H1 (cell line): ENCODE data around the gene PTGES2. TPM values are rescaled to one million over a fixed set of nuclear protein-coding genes. Genes with fewer than 3 reads are reported as not detected.

Source experiments
- CTCF ChIA-PET: fragments of 300-600 bp; sonication (Branson Sonifier 250); formaldehyde crosslinking; loops from one replicate; lab custom pipeline; 2021; ENCODE audit not compliant: partially characterized antibody; lab: Charles Lee
- POLR2A ChIA-PET: fragments of 300-600 bp; sonication (Branson Sonifier 250); formaldehyde crosslinking; loops from one replicate; lab custom pipeline; 2021; ENCODE audit warnings: inconsistent platforms; ENCODE audit not compliant: partially characterized antibody; lab: Charles Lee
- DNase-seq, 2 experiments: peaks; one replicate each; pipeline versions ENCODE4 v3.0.0 to v3.0.0-alpha.2; 2010 to 2022; ENCODE audit warnings: low spot score in 2 of 2, low read depth in 1 of 2, mixed read lengths in 1 of 2
- FAIRE-seq: peaks from 2 replicates; lab custom pipeline; 2011; peaks lifted over from hg19 to GRCh38; lab: Jason Lieb, UNC
- H2AFZ ChIP-seq: 2 replicates; pipeline ENCODE4 v1.8.1; 2012; ENCODE audit warnings: low read length, inconsistent platforms
- H2AK5ac ChIP-seq: 2 replicates; pipeline ENCODE4 v1.6.1; 2013; ENCODE audit warnings: low read depth, low read length
- H2BK120ac ChIP-seq: replicated peaks from 2 replicates; pipeline ENCODE3; 2013; ENCODE audit warnings: low read depth, low read length, inconsistent platforms
- H2BK12ac ChIP-seq: 2 replicates; pipeline ENCODE4 v1.6.1; 2013; ENCODE audit warnings: low read depth, low read length
- H2BK15ac ChIP-seq: 2 replicates; pipeline ENCODE4 v1.6.1; 2013; ENCODE audit warnings: low read length
- H2BK20ac ChIP-seq: 2 replicates; pipeline ENCODE4 v1.6.1; 2013; ENCODE audit warnings: low read length
- H2BK5ac ChIP-seq: 2 replicates; pipeline ENCODE4 v1.6.1; 2013; ENCODE audit warnings: low read depth, low read length
- H3K14ac ChIP-seq: 2 replicates; pipeline ENCODE4 v1.6.1; 2013; ENCODE audit warnings: inconsistent platforms; ENCODE audit not compliant: insufficient read length
- H3K18ac ChIP-seq: 2 replicates; pipeline ENCODE4 v1.6.1; 2013; ENCODE audit warnings: low read length; ENCODE audit errors: extremely low read depth
- H3K23ac ChIP-seq: 2 replicates; pipeline ENCODE4 v1.6.1; 2013; ENCODE audit warnings: inconsistent platforms; ENCODE audit not compliant: insufficient read length
- H3K23me2 ChIP-seq: 2 replicates; pipeline ENCODE4 v1.6.1; 2013; ENCODE audit warnings: low read depth, low read length
- H3K27ac ChIP-seq: 2 replicates; pipeline ENCODE4 v1.6.1; 2011; ENCODE audit warnings: low read depth, low read length, inconsistent platforms
- H3K27me3 ChIP-seq, 4 experiments: replicated peaks in 1 of 4; 1 replicate in 1 of 4; 2 replicates in 3 of 4; pipeline versions ENCODE4 v1.6.1 to v1.8.1; 2011 to 2013; ENCODE audit warnings: low read length in 3 of 4, mild to moderate bottlenecking in 3 of 4, inconsistent platforms in 2 of 4, mixed read lengths in 2 of 4, moderate library complexity in 1 of 4; ENCODE audit not compliant: control insufficient read depth in 3 of 4, insufficient read depth in 3 of 4; ENCODE audit errors: extremely low read depth in 1 of 4
- H3K36me3 ChIP-seq, 4 experiments: 2 replicates each; pipeline versions ENCODE4 v1.6.1 to v1.8.1; 2011 to 2013; ENCODE audit warnings: mild to moderate bottlenecking in 4 of 4, low read length in 3 of 4, moderate library complexity in 2 of 4, control low read depth in 1 of 4, inconsistent platforms in 1 of 4; ENCODE audit not compliant: insufficient read depth in 4 of 4, control insufficient read depth in 2 of 4
- H3K4ac ChIP-seq: replicated peaks from 2 replicates; pipeline ENCODE3; 2013; ENCODE audit warnings: low read length, low read depth, mixed read lengths, inconsistent platforms; ENCODE audit not compliant: insufficient read length
- H3K4me1 ChIP-seq, 4 experiments: replicated peaks in 1 of 4; 1 replicate in 1 of 4; 2 replicates in 3 of 4; pipeline versions ENCODE4 v1.6.1 to v1.8.1; 2011 to 2013; ENCODE audit warnings: low read length in 3 of 4, inconsistent platforms in 2 of 4, mixed read lengths in 1 of 4; ENCODE audit not compliant: insufficient read depth in 4 of 4, control insufficient read depth in 3 of 4
- H3K4me2 ChIP-seq, 2 experiments: 2 replicates each; pipeline versions ENCODE4 v1.6.1 to v1.8.1; 2011 to 2013; ENCODE audit warnings: low read depth in 2 of 2, low read length in 2 of 2, control low read depth in 1 of 2, inconsistent platforms in 1 of 2, mild to moderate bottlenecking in 1 of 2; ENCODE audit not compliant: insufficient read depth in 1 of 2
- H3K4me3 ChIP-seq, 4 experiments: fragments of 200-600, 300-600 bp in 1 of 4; sonication (generic), shearing (Covaris generic), sonication (Bioruptor Twin) in 1 of 4; 2 replicates each; pipeline versions ENCODE4 v1.5.1 to v1.8.1; 2011 to 2016; ENCODE audit warnings: low read length in 4 of 4, low read depth in 3 of 4, control low read depth in 2 of 4, inconsistent platforms in 2 of 4, mild to moderate bottlenecking in 2 of 4, mixed read lengths in 1 of 4, moderate library complexity in 1 of 4; ENCODE audit not compliant: insufficient read depth in 2 of 4; ENCODE audit errors: extremely low read depth in 1 of 4
- H3K56ac ChIP-seq: replicated peaks from 2 replicates; pipeline ENCODE3; 2013; ENCODE audit warnings: low read depth, mild to moderate bottlenecking, mixed read lengths, low read length, inconsistent platforms; ENCODE audit not compliant: insufficient read length
- H3K79me1 ChIP-seq: 2 replicates; pipeline ENCODE4 v1.6.1; 2013; ENCODE audit warnings: low read depth, low read length, control low read depth
- H3K79me2 ChIP-seq, 2 experiments: 2 replicates each; pipeline versions ENCODE4 v1.6.1 to v1.8.1; 2012 to 2013; ENCODE audit warnings: low read length in 2 of 2, mild to moderate bottlenecking in 2 of 2, inconsistent platforms in 1 of 2; ENCODE audit not compliant: insufficient read depth in 2 of 2, control insufficient read depth in 1 of 2
- H3K9ac ChIP-seq, 4 experiments: replicated peaks in 1 of 4; 1 replicate in 1 of 4; 2 replicates in 3 of 4; pipeline versions ENCODE4 v1.6.1 to v1.8.1; 2011 to 2013; ENCODE audit warnings: low read depth in 3 of 4, low read length in 3 of 4, control low read depth in 2 of 4, mild to moderate bottlenecking in 2 of 4, moderate library complexity in 2 of 4, inconsistent platforms in 1 of 4; ENCODE audit errors: extremely low read depth in 1 of 4
- H3K9me3 ChIP-seq, 2 experiments: 2 replicates each; pipeline versions ENCODE4 v1.6.1 to v1.8.1; 2012 to 2013; ENCODE audit warnings: mild to moderate bottlenecking in 2 of 2, moderate library complexity in 2 of 2, control low read depth in 1 of 2, inconsistent platforms in 1 of 2, low read depth in 1 of 2, low read length in 1 of 2, mixed read lengths in 1 of 2; ENCODE audit not compliant: insufficient read depth in 2 of 2
- H4K20me1 ChIP-seq, 2 experiments: replicated peaks in 1 of 2; 2 replicates each; pipeline versions ENCODE3 to v1.8.1; 2011 to 2013; ENCODE audit warnings: inconsistent platforms in 2 of 2, low read length in 2 of 2, mild to moderate bottlenecking in 1 of 2; ENCODE audit not compliant: insufficient read depth in 2 of 2, control insufficient read depth in 1 of 2
- H4K5ac ChIP-seq: 2 replicates; pipeline ENCODE4 v1.6.1; 2013; ENCODE audit warnings: low read length, low read depth, mixed read lengths, inconsistent platforms; ENCODE audit not compliant: insufficient read length
- H4K8ac ChIP-seq: 2 replicates; pipeline ENCODE4 v1.8.0; 2013; ENCODE audit warnings: mild to moderate bottlenecking, moderate library complexity, low read length, inconsistent platforms; ENCODE audit not compliant: insufficient read depth; ENCODE audit errors: extremely low read depth
- H4K91ac ChIP-seq: replicated peaks from 2 replicates; pipeline ENCODE3; 2013; ENCODE audit warnings: low read length, mixed read lengths, inconsistent platforms; ENCODE audit not compliant: insufficient read length
- BACH1 ChIP-seq: IDR thresholded peaks from 2 replicates; pipeline ENCODE4 v1.6.1; 2012; ENCODE audit warnings: low read length, improper control_type of control experiment
- CBX5 ChIP-seq: fragments of 300-800, 300-1000 bp; sonication (generic); IDR thresholded peaks from 2 replicates; pipeline ENCODE4 v1.7.1; 2016; ENCODE audit warnings: antibody characterized with exemption, low read length, low read depth
- CHD2 ChIP-seq: IDR thresholded peaks from 2 replicates; pipeline ENCODE4 v1.6.1; 2012; ENCODE audit warnings: low read length, improper control_type of control experiment
- CREB1 ChIP-seq: IDR thresholded peaks from 2 replicates; pipeline ENCODE4 v1.6.1; 2012; ENCODE audit warnings: inconsistent platforms
- CTBP2 ChIP-seq: IDR thresholded peaks from 2 replicates; pipeline ENCODE4 v1.7.0; 2011; ENCODE audit warnings: borderline replicate concordance, mild to moderate bottlenecking, moderate library complexity, mixed read lengths, low read length; ENCODE audit not compliant: insufficient read depth, insufficient read length
- E2F6 ChIP-seq: IDR thresholded peaks from 2 replicates; pipeline ENCODE4 v1.6.1; 2012; ENCODE audit warnings: inconsistent platforms
- EGR1 ChIP-seq: IDR thresholded peaks from 2 replicates; pipeline ENCODE4 v1.6.1; 2011; ENCODE audit warnings: low read depth, low read length, borderline replicate concordance
- GABPA ChIP-seq: IDR thresholded peaks from 2 replicates; pipeline ENCODE4 v1.6.1; 2011; ENCODE audit warnings: mild to moderate bottlenecking, low read length, moderate library complexity, borderline replicate concordance; ENCODE audit not compliant: insufficient read depth
- POLR2A ChIP-seq, 2 experiments: IDR thresholded peaks; 1 replicate in 1 of 2; 2 replicates in 1 of 2; pipeline ENCODE4 v1.6.1; 2011; ENCODE audit warnings: low read depth in 2 of 2, low read length in 2 of 2, mild to moderate bottlenecking in 2 of 2; ENCODE audit errors: control extremely low read depth in 1 of 2
- RBBP5 ChIP-seq: IDR thresholded peaks from 2 replicates; pipeline ENCODE4 v1.7.1; 2012; ENCODE audit warnings: low read depth, mild to moderate bottlenecking, inconsistent platforms, low read length, moderate library complexity, borderline replicate concordance
- RNF2 ChIP-seq: fragments of 200-900, 300-1000 bp; sonication (generic); IDR thresholded peaks from 2 replicates; pipeline ENCODE4 v1.7.1; 2016; ENCODE audit warnings: borderline replicate concordance, low read depth, mild to moderate bottlenecking, antibody characterized with exemption, low read length; ENCODE audit not compliant: poor library complexity, severe bottlenecking; ENCODE audit errors: missing control alignments
- SIRT6 ChIP-seq: IDR thresholded peaks from one replicate; pipeline ENCODE4 v1.7.1; 2012; ENCODE audit warnings: low read length, inconsistent platforms
- SUZ12 ChIP-seq: fragments of 200-600 bp; sonication (generic); IDR thresholded peaks from 2 replicates; pipeline ENCODE4 v1.6.1; 2012; ENCODE audit warnings: mild to moderate bottlenecking, inconsistent platforms, low read length, moderate library complexity, mixed read lengths
- TCF12 ChIP-seq: IDR thresholded peaks from 2 replicates; pipeline ENCODE4 v1.6.1; 2011; ENCODE audit warnings: low read depth, mild to moderate bottlenecking, low read length
- WGBS, 2 experiments: shearing (Covaris generic) in 1 of 2; methylation state at CpG; one replicate each; pipeline versions ENCODE4 v1.1.6 to v1.1.7; 2013 to 2015; ENCODE audit warnings: low lambda C conversion rate in 2 of 2, mixed read lengths in 2 of 2, inconsistent platforms in 1 of 2, low coverage in 1 of 2, missing lambda C conversion rate in 1 of 2; ENCODE audit not compliant: insufficient replicate concordance in 2 of 2, insufficient coverage in 1 of 2, insufficient read length in 1 of 2; ENCODE audit errors: extremely low coverage in 1 of 2, missing lambda C conversion rate in 1 of 2; 5-methylcytosine and 5-hydroxymethylcytosine counted together
- polyA plus RNA-seq, 7 experiments: library from polyadenylated mRNA; depleted of rRNA in 3 of 7; stranded (reverse) in 5 of 7; unstranded in 2 of 7; fragments of >200 nt in 5 of 7; fragments of 200-250 nt in 2 of 7; gene quantifications; 1 replicate in 5 of 7; 2 replicates in 1 of 7; 4 replicates in 1 of 7; pipeline versions ENCODE4 v1.2.1 to v1.2.3, GENCODE V29; 2011 to 2013; ENCODE audit warnings: missing spikeins in 2 of 7, mixed read lengths in 2 of 7
- total RNA-seq: library from RNA; stranded (reverse); fragmentation: NEBNext Ultra II Directional; extraction: Animal tissue kit (Norgen Biotek cat#: 25700); gene quantifications from 2 replicates; pipeline ENCODE4 v1.2.1, GENCODE V29; 2021

PTGES2 gene
- total and polyA plus RNA-seq, 2 of the 8 experiments (the other 6 are each of a cell fraction or from before 2014, with no cell fraction given), result 80.7 to 81.2 TPM

GRCh38 chr9:128102196-128102595 lies 25.3 kb downstream of the PTGES2 start:
- peaks cover 11 to 28% (median 22%) of the 10 kb centered on the region in 4 experiments for H3K4me1 ChIP-seq
- H3K79me1 ChIP-seq, result peaks cover 16% of the 10 kb centered on the region
- no peaks in the 10 kb centered on the region for H3K27me3 ChIP-seq
- peaks cover 0 to 20% of the 10 kb centered on the region in 2 experiments; a peak in 2 of 4 replicates for H3K79me2 ChIP-seq
- H2BK120ac ChIP-seq, result no peak overlapping the region
- no peak overlapping the region for H2BK12ac ChIP-seq
- peaks cover 25 to 47% (median 34%) of the 10 kb centered on the region in 4 experiments for H3K36me3 ChIP-seq
- H3K27ac ChIP-seq, result no peak overlapping the region
- no peaks in the 10 kb centered on the region for H3K9me3 ChIP-seq
- DNase-seq (no peak), FAIRE-seq (no peak)
- CTCF ChIA-PET, result interaction anchor here (1.0 to 10.5 kb wide), 10 partner anchors 12 to 160 kb away, joined by 3 to 114 read pairs (median 7); no protein-coding TSS in a partner anchor
- no peak overlapping the region for H2AFZ ChIP-seq
- no peak overlapping the region for H3K4me2 ChIP-seq
- no peak overlapping the region for H4K5ac ChIP-seq
- no peak overlapping the region for H3K9ac ChIP-seq
- no peak overlapping the region for H2BK5ac ChIP-seq
- H4K20me1 ChIP-seq, result peaks cover 9 to 35% of the 10 kb centered on the region in 2 experiments
- no peak overlapping the region for H3K23ac ChIP-seq
- peaks cover 9% of the 10 kb centered on the region for H3K23me2 ChIP-seq
- H2BK15ac ChIP-seq, result no peak overlapping the region
- no peak overlapping the region for H2BK20ac ChIP-seq
- H3K18ac ChIP-seq, result no peak overlapping the region
- H4K8ac ChIP-seq, result no peak overlapping the region
- H3K56ac ChIP-seq, result no peak overlapping the region
- H2AK5ac ChIP-seq, result no peak overlapping the region
- 89% methylated on average over 8 of the region's 13 CpGs; no CpG with 5 or more reads in 1 of the 2 experiments for WGBS, 2 experiments
- H4K91ac ChIP-seq, result no peak overlapping the region
- H3K4ac ChIP-seq, result no peak overlapping the region
- H3K14ac ChIP-seq, result no peak overlapping the region
- POLR2A ChIA-PET, result interaction anchor here (0.8 to 12.1 kb wide), 7 partner anchors 9 to 123 kb away, joined by 3 to 119 read pairs (median 4); no protein-coding TSS in a partner anchor
- no peak overlapping the region for H3K4me3 ChIP-seq
- TF ChIP-seq BACH1 (no peak), GABPA (no peak), CHD2 (no peak), POLR2A (IDR thresholded peaks at IDR 0.05; ENCODE audit: control extremely low read depth in 1 of 2, low read depth in 2 of 2, low read length in 2 of 2) (no peak), SUZ12 (no peak), TCF12 (no peak), RBBP5 (no peak), EGR1 (no peak), CTBP2 (no peak), CREB1 (no peak), E2F6 (no peak), RNF2 (no peak), CBX5 (no peak), SIRT6 (no peak)
